ENCODE data around the gene CX3CR1. TPM values are rescaled to one million over a fixed set of nuclear protein-coding genes. Genes with fewer than 3 reads are reported as not detected.

Gene CX3CR1
- total and polyA plus RNA-seq, 9 of the 15 experiments (the other 6 are each of a cell fraction or from before 2014, with no cell fraction given), result 0.03 to 0.21 TPM; not detected in 7

- TF ChIP-seq ZNF140 (CRISPR knock-in tag; IDR thresholded peaks at IDR 0.05), result peak; percentile 31; the same call in 1 of the 2 replicates
- peak; percentile 78; the same call in 1 of the 2 replicates for TF ChIP-seq CREB3 (tag; conservative IDR thresholded peaks at IDR 0.05; ENCODE audit: low read depth)
- TF ChIP-seq ZNF175 (CRISPR knock-in tag; IDR thresholded peaks at IDR 0.05; ENCODE audit: low read depth), result peak; percentile 97
- TF ChIP-seq ZNF592 (IDR thresholded peaks at IDR 0.05), result 0 out of 2 replicates have a peak, but pooled peaks have one; percentile 45
- 0 out of 2 replicates have a peak, but pooled peaks have one; percentile 12 for TF ChIP-seq ELK3 (CRISPR knock-in tag; IDR thresholded peaks at IDR 0.05)
- TF ChIP-seq DDX20 (tag; IDR thresholded peaks at IDR 0.05; ENCODE audit: low read depth), result peak; percentile 98
- peak; percentile 64 for TF ChIP-seq ZKSCAN3 (CRISPR knock-in tag; IDR thresholded peaks at IDR 0.05)
- TF ChIP-seq ZNF311 (CRISPR knock-in tag; IDR thresholded peaks at IDR 0.05), result peak; percentile 98
- TF ChIP-seq ZKSCAN8 (CRISPR knock-in tag; IDR thresholded peaks at IDR 0.05), result peak; percentile 79
- TF ChIP-seq E2F3 (CRISPR knock-in tag; IDR thresholded peaks at IDR 0.05), result peak; percentile 83
- 0 out of 2 replicates have a peak, but pooled peaks have one; percentile 92 for TF ChIP-seq ZNF583 (CRISPR knock-in tag; IDR thresholded peaks at IDR 0.05)
- peak; percentile 90; the same call in 1 of the 2 replicates for TF ChIP-seq ZNF449 (CRISPR knock-in tag; IDR thresholded peaks at IDR 0.05)
- 0 out of 2 replicates have a peak, but pooled peaks have one; percentile 50 for TF ChIP-seq HMG20B (CRISPR knock-in tag; IDR thresholded peaks at IDR 0.05)
- TF ChIP-seq ZNF239 (CRISPR knock-in tag; IDR thresholded peaks at IDR 0.05), result peak; percentile 45; the same call in 1 of the 2 replicates
- TF ChIP-seq HDAC8 (tag; IDR thresholded peaks at IDR 0.05), result peak; percentile 95
- peak; percentile 96 for TF ChIP-seq PYGO2 (tag; IDR thresholded peaks at IDR 0.05)
- peak; percentile 100 for TF ChIP-seq DMBX1 (CRISPR knock-in tag; IDR thresholded peaks at IDR 0.05; ENCODE audit: borderline replicate concordance)
- TF ChIP-seq ZNF79 (CRISPR knock-in tag; IDR thresholded peaks at IDR 0.05; ENCODE audit: low read depth), result peak; percentile 85
- TF ChIP-seq KLF1 (tag; IDR thresholded peaks at IDR 0.05), result 0 out of 2 replicates have a peak, but pooled peaks have one; percentile 27
- TF ChIP-seq TEAD2 (tag; IDR thresholded peaks at IDR 0.05), result peak; percentile 49; the same call in 1 of the 2 replicates
- TF ChIP-seq NFIX (CRISPR knock-in tag; IDR thresholded peaks at IDR 0.05; ENCODE audit: low read depth), result 0 out of 2 replicates have a peak, but pooled peaks have one; percentile 41
These were observed 42.4 kb upstream of the CX3CR1 start (continued) for GRCh38 chr3:39322209-39322715.
